GM19468 (cell line): ENCODE results near the gene AGXT.

ENCODE experiments used
- ATAC-seq: cut with Tn5 transposase; IDR thresholded peaks from one replicate; pipeline ENCODE4 v1.9.1; 2021; ENCODE audit warnings: mild to moderate bottlenecking, moderate library complexity, moderate number of reproducible peaks; ENCODE audit not compliant: unreplicated experiment; ENCODE audit errors: extremely low read depth

Gene AGXT

DNA sequence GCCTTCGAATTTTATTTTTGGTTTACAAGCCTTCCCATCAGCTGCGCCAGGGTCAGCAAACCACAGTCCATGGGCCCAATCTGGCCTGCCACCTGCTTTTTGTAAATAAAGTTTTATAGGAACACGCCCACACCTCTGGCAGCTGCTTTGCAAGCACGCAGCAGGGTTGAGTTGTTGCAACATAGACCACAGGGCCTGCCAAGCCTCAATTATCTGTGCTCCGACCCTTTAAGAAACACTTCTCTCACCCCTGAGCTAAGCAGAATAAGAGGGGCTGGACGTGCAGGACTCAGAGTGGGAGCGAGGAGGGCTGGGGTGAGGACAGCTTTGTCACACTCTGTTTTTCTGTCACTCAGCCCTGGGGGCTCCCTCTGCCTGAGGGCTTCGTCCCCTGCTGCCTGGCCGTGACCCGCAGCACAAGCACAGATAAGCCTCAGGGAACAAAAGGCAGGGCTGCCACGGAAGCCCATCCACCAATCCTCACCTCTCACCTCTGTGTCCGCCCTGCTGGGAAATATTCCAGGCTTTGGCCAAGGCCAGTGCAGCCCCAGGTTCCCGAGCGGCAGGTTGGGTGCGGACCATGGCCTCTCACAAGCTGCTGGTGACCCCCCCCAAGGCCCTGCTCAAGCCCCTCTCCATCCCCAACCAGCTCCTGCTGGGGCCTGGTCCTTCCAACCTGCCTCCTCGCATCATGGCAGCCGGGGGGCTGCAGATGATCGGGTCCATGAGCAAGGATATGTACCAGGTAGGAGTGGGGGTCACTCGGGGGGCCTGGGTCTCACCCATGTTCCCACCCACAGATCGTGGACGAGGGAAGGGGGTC lies at the start of gene AGXT:
Gene AGXT, plus strand, starts transcription at position 539 of the 823 bp plus-strand sequence. Its CDS starts 42 bp downstream, at position 581.
- no peak for ATAC-seq

DNA sequence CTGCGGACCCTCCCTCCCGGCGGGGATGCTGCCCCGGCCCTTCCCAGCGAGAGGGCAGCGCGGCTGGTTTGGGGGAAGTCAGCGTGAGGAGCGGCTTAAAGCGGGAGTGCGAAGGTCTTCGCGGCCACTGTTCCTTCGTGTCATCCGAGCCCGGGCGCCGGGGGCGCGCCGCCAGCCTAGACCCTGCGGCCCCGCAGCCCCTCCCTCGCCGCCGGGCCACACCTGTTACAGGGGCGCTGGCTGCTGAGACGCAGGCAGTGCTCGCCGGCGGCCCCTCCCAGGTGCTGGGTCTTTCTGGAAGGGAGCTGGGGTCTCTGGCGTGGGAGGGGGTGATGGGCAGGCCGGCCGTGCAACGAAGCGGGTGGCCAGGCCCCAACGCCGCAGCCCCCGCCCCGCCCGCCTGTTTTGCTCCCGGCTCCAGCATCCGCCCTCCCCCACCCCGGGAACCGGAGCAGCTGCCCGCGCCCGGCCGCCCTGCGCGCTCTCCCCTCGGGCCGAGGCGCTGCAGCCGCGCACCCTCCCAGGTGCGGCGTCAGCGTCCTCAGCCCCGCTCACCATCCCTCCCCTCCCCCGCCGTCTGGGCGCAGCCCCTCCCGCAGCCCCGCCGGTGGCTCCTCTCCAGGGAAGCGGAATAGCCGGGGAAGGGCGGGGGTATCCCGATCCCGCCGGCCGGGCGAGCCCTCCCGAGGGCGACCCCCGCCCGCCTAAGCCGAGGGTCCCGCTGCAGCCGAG lies 49.3 kb upstream of the AGXT start:
- ATAC-seq, result no peak

DNA sequence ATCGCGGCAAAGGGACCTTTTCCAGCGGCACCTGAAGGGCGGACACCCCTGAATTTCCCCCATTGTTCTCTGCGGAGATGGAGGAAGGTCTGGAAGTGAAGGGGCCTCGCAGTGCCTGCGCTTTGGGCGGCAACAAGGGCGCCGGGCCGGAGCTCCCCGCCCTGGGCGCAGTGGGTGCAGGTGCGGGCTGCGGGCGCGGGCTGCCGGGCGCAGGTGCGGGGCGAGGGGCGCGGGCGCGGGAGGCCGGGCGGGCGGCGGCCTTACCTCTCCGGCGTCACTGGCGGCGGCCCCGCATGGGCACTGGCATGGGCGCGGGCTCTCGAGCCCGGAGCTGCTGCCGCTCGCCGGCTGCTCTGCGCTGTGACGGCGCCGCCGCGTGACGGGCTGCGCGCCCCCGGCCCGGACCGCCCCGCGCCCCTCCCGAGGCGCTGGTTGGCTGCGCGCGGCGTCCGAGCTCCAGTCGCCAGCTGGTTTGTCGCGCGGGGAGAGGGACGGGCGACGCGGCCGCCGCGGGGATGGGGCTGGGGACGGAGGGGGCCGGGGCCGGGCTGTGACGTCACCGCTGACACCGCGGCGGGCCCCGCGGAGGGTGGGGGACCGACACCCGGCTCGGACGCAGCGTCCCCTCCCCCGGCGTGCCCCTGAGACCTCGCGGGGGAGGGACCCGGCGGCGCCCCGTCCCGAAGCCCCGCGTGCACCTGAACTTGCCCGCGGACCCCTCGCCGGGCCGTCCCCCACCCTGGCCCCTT lies 48.6 kb upstream of the AGXT start, which contains the start of gene KIF1A:
Gene KIF1A, minus strand, starts transcription at position 362 of the 749 bp plus-strand sequence. CDS start 22,467 bp downstream, outside the sequence.
- no peak for ATAC-seq

GRCh38 chr2:240820607-240821428 lies 47.8 kb upstream of the AGXT start:
- no peak for ATAC-seq

- no peak for ATAC-seq
These were observed 47.2 kb upstream of the AGXT start for GRCh38 chr2:240821429-240821778.

DNA sequence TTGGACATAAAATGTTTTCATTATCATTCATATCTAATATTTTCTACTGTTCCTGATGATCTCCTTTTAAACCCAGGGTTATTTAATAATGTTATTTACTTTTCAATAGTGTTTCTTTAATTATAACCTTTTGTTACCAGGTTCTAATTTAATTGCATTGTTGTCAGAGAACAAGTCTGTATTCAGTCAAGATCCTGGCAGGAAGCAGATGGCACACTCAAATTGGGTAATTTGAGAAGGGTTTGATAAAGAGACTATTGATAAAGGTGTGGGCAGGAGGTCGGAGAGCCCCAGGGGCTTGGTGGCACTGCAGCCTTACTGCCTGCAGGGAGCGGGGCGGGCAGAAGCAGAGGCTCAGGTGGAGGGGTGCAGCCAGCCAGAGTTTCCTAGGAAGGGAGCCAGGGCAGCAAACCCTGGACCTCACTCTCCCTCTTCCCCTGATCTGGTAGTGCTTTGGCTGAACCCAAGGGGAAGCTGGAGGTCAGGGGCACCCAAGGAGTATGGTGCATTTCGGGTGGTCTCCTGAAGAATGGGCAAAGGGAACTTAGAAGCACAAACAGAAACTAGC lies 46.3 kb upstream of the AGXT start:
- no peak for ATAC-seq

GRCh38 chr2:240823449-240824336 lies 44.9 kb upstream of the AGXT start:
- no peak for ATAC-seq

DNA sequence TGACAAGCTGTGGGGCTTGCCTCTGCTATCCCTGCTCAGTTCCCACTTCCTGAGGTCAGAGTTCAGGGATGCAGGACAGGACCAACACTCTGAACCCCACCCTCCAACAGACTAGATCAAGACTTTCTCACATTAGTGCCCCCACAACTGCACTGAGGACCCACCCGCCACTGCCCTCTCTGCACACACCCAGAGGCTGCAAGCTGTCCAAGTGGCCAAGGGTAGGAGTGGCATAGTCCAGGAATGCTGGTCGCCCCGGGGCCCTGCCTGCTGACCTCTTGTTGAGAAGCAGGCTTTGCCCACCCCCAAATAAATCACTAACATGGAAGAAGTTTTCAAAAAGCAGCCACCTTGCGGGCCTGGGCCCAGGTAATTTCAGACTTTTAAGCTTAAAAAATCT lies 43.1 kb upstream of the AGXT start:
- ATAC-seq, result no peak

DNA sequence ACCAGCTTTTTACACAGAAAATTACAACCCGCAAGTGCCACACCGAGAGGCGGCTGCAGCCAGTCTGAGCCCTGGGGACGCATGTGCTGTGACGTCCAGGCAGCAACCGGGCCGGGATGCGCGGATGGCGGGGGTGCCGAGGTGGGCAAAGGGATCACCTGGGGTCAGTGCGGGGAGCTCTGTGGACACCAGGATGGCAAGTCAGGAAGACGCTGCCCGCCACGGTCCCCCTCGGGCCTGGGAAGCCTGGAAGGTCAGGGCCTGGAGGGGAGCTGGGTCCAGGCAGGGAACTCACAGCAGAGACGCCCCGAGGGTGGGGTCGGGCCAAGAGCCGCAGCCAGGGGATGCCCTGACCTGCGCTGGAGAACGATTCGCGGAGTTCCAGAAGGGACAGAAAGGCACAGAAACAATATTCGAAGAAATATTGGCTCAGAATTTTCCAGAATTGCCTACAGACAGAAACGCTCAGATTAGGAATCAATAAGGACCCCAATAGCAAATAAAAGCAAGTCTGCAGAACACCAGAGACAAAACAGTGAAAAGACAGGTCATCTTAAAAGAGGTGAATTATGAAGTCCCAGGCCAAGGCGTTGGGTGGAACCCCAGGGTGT lies 36.9 kb upstream of the AGXT start:
- no peak for ATAC-seq

DNA sequence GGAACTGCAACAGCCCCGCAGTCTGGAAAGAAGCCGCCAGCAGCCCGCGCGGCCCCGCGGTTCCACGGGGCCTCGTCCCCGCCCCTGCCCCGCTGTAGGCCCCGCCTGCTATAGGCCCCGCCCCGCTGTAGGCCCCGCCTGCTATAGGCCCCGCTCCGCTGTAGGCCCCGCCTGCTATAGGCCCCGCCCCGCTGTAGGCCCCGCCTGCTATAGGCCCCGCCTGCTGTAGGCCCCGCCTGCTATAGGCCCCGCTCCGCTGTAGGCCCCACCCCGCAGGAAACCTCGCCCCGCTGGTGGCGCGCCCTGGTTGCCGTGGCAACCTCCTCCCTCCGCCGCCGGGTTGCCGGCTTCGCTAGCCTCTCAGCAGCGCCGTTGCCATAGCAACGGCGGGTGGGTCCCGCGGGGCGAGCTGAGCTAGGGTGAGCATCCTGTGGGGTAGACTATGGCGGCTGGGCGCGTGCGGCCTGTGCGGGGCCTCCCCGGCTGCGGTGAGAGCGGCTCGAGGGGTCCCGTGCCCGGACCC lies 36.4 kb upstream of the AGXT start:
- peak; percentile 80 for ATAC-seq

GRCh38 chr2:240832921-240833494 lies 35.6 kb upstream of the AGXT start:
- ATAC-seq, result no peak

DNA sequence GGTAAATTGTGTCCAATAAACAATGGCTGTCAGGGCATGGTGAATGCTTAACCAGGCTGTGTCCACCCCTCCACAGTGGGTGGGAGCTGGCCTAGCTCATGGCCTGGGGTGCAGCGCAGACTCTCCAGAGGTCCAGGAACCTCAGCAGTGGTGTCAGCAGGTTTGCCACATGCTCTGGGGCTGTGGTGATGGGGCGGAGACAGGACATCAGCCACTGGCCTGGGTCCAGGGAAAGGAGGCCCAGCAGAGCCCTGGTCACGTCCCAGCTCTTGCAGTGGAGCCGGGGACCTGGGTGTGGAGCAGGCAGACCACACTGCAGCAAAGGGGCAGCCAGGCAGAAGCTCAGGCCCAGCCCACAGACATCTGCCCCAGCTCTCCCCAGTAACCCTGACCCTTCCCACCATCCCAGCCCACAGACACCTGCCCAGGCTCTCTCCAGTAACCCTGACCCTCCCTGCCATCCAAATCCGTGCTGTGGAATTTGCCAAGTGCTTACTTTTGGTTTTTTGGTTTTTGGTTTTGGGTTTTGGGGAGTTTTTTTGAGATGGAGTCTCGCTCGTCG lies 34.8 kb upstream of the AGXT start:
- no peak for ATAC-seq

DNA sequence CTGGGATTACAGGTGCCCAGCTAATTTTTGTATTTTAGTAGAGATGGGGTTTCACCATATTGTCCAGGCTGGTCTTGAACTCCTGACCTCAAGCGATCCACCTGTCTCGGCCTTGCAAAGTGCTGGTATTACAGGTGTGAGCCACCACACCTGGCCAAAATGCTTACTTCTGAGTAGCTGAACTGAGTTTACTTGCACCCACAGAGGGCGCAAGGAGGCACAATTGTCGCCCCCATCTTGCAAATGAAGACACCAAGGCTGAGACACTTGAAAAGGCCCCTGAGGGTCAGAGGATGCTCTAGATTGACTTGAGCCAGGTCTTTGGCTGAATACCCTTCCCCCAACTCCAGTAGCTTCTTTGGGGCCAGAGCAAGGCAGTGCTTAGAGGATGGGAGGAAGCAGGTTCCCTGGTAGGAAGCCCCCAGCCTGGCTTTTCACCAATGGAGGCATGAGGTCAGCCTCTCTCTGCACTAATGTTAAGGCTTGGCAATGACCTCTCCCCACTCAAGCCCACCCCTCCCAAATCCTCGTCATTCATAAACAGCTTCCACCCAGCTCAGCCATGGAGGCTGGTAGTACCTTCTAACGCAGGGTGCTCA lies 34.1 kb upstream of the AGXT start:
- no peak for ATAC-seq

DNA sequence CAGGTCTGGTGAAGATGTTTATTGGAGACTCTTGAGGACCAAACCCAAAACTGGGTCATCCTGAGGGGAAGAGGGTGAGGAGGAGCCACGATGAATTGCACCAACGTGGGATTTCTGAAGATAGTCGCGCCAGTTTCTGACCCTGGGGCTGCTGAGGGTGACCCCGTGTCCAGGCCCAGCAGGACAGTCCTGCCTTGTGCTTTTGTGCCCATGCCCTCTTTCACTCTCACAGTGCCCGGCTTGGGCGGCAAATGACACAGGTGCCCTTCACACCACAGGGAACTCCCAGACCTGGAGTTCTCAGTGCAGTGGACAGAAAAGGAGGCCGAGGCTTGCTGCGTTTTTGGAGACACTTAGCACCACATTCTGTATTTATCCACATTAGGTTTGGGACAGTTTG lies 33.1 kb upstream of the AGXT start:
- no peak for ATAC-seq

GRCh38 chr2:240836781-240837467 lies 31.7 kb upstream of the AGXT start:
- no peak for ATAC-seq

- no peak for ATAC-seq
These were observed 31.0 kb upstream of the AGXT start for GRCh38 chr2:240837621-240838020.
